SH-SY5Y (cell line): ENCODE data around the gene NRSN2.

Experiments used
- GATA2 ChIP-seq: IDR thresholded peaks from 2 replicates; pipeline ENCODE4 v1.6.1; 2011; ENCODE audit warnings: mild to moderate bottlenecking, low read depth, low read length
- GATA3 ChIP-seq: IDR thresholded peaks from 2 replicates; pipeline ENCODE4 v1.6.1; 2011; ENCODE audit warnings: low read depth, mild to moderate bottlenecking, low read length, moderate library complexity

DNA sequence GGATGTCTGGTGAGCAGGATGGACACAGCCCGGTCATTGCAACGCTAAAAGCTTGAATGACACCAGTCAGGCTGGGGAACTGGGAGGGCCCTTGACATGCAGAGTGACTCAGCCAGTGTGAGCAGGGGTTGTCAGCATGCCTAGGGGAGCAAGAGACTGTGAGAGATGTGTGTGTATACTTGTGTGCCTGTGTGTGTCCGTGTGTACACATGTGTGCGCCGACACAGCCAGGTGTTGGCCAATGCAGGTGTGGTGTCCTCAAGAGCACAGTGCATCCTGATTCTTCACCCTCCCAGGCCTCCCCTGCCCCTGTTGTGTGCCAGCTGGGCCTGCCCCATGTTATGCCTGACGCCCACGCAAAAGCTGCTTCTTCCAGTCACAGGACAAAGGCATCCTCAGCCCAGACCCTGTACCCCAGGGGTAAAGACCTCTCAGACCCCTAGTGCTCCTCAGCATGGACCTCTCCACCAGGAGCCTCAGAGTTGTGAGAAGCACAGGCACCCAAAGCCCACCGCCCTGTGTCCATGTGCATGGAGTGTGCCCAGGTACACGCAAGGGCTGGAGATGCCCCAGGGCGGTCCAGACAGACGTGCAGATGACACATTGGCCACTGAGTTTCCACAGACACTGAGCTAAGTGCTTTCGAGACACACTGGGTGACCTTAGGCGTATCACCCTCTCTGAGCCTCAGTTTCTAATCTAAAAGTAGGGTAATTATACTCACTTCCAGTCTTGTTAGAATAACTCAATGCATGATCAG is 16.6 kb downstream of the NRSN2 start:
- TF ChIP-seq GATA3 (no peak), GATA2 (no peak)
